Stimulated activated CD8-positive, alpha-beta memory T cell treated with anti-CD3 and anti-CD28 coated beads, Interleukin-2, amount 100 ng/mL, for 48 hours (primary cell): ENCODE data around the gene ZBTB20.

Experiments used
- DNase-seq, 2 donors: peaks; one replicate each; pipeline ENCODE4 v3.0.0-alpha.2; 2020; ENCODE audit warnings: low read depth in 2 of 2

ZBTB20 gene

GRCh38 chr3:114411190-114411668 lies 735.9 kb downstream of the ZBTB20 start:
- DNase-seq: no peak

- DNase-seq: no peak
These were observed 738.1 kb downstream of the ZBTB20 start for GRCh38 chr3:114408736-114409670.

- DNase-seq: no peak
These were observed 740.2 kb downstream of the ZBTB20 start for GRCh38 chr3:114406922-114407321.

GRCh38 chr3:114406286-114406685 lies 740.8 kb downstream of the ZBTB20 start:
- no peak for DNase-seq

- no peak for DNase-seq
These were observed 741.7 kb downstream of the ZBTB20 start for GRCh38 chr3:114405202-114405990.

GRCh38 chr3:114404590-114404989 lies 742.5 kb downstream of the ZBTB20 start:
- DNase-seq: no peak

- no peak for DNase-seq
These were observed 744.2 kb downstream of the ZBTB20 start for GRCh38 chr3:114402838-114403237.

- no peak for DNase-seq
These were observed 745.7 kb downstream of the ZBTB20 start for GRCh38 chr3:114401346-114401745.

GRCh38 chr3:114400371-114400770 lies 746.7 kb downstream of the ZBTB20 start:
- DNase-seq: no peak

GRCh38 chr3:114394551-114394950 lies 752.5 kb downstream of the ZBTB20 start:
- no peak for DNase-seq

GRCh38 chr3:114393367-114394072 lies 753.6 kb downstream of the ZBTB20 start:
- DNase-seq: no peak

- no peak for DNase-seq
These were observed 754.3 kb downstream of the ZBTB20 start for GRCh38 chr3:114392831-114393230.

- no peak for DNase-seq
These were observed 757.9 kb downstream of the ZBTB20 start for GRCh38 chr3:114389156-114389555.

- no peak for DNase-seq
These were observed 762.6 kb downstream of the ZBTB20 start for GRCh38 chr3:114384558-114384903.

GRCh38 chr3:114383875-114384557 lies 763.1 kb downstream of the ZBTB20 start:
- peak; percentile 37 to 56 for DNase-seq

GRCh38 chr3:114380233-114380651 lies 766.8 kb downstream of the ZBTB20 start:
- no peak for DNase-seq

- no peak for DNase-seq
These were observed 767.8 kb downstream of the ZBTB20 start for GRCh38 chr3:114379266-114379665.

- DNase-seq: no peak
These were observed 768.3 kb downstream of the ZBTB20 start for GRCh38 chr3:114378760-114379159.

- no peak for DNase-seq
These were observed 769.7 kb downstream of the ZBTB20 start for GRCh38 chr3:114377426-114377825.

- no peak for DNase-seq
These were observed 770.4 kb downstream of the ZBTB20 start for GRCh38 chr3:114376516-114377185.
